NK-92 treated with Interleukin-12 subunit alpha and Interleukin-12 subunit beta, amount 100 ng/mL, for 24 hours (cell line): Measurements from ENCODE around the gene ZBTB34.

ENCODE experiments used
- DNase-seq: peaks from one replicate; lab custom pipeline; 2025; lab: John Stamatoyannopoulos, UW

ZBTB34 gene

DNA sequence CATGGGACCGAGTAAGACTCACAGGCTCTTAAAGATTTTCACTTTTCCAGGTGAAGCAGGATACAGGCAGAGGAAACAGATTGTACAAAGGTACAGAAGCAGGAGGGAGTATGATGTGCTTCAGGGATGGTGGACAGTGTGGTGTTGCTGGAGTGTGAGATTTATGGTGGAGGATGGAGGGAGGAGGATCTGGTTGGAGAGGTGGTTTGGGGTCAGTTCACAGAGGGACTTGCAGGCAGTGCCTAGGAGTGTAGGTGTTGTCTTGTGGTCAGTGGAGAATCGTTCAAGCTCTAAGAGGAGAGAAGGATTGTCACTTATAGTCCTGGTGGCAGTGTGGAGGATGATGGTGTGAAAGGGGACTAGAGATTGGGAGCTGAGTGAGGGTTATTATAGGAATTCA is 65.9 kb downstream of the ZBTB34 start:
- DNase-seq = no peak

DNA sequence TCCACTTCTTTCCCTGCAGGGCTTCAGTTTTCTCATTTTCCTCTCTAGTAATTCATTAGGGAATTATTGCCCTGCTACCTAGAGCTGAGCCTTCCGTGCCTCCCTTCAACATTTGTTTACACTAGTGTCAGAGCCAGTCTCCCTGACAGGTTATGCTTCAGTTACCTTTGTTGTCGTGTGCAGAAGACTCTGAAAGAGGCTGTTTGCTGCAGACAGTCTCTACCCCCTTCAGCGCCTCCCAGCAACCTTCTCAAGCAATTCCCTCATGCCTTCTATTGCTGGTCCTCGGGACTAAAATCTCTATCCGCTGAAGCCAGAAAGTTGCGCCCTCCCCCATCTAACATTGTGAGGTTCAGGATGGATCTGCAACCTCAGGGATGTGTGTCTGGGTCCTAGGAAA is 67.0 kb downstream of the ZBTB34 start:
- DNase-seq = no peak

- no peak for DNase-seq
Measured at GRCh38 chr9:126932871-126933321, 72.5 kb downstream of the ZBTB34 start.

DNA sequence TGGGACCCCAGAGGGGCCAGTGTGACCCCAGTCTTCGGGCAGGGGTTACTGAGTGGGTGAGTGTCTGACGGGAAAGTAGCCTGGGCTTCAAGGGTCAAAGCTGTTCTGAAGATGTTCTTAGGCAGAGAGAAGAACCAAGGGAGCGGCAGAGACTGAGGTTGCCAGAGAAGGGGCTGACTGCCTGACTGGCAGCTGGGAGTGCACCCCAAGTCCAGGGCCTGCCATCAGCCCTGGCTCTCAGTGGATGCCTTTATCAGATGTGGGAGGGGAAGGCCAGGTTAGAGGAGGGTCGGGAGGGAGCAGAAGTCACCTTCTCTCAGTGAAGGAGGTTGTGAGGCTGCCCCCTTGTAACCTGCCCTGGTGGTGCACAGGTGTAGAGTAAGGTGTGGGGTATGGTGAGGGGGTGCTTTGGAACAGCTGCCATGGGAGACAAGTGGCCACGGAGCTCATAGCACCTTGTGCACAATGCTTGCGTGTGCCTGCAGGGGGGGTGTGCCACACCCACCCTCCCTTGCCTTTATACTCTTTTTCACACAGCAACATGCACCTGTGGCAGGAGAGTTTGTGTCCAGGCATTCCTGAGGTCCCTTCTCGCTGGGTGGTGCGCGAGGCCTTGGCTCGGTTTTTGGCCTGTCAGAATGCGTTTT is 73.0 kb downstream of the ZBTB34 start:
- DNase-seq = no peak

- DNase-seq = no peak
Measured at GRCh38 chr9:126934441-126934840, 74.0 kb downstream of the ZBTB34 start.
